HG03095 (cell line): ENCODE measurements around the gene TPM4.

ENCODE experiments used
- ATAC-seq: cut with Tn5 transposase; IDR thresholded peaks from one replicate; pipeline ENCODE4 v1.9.1; 2021; ENCODE audit warnings: moderate library complexity; ENCODE audit not compliant: unreplicated experiment

The TPM4 gene

DNA sequence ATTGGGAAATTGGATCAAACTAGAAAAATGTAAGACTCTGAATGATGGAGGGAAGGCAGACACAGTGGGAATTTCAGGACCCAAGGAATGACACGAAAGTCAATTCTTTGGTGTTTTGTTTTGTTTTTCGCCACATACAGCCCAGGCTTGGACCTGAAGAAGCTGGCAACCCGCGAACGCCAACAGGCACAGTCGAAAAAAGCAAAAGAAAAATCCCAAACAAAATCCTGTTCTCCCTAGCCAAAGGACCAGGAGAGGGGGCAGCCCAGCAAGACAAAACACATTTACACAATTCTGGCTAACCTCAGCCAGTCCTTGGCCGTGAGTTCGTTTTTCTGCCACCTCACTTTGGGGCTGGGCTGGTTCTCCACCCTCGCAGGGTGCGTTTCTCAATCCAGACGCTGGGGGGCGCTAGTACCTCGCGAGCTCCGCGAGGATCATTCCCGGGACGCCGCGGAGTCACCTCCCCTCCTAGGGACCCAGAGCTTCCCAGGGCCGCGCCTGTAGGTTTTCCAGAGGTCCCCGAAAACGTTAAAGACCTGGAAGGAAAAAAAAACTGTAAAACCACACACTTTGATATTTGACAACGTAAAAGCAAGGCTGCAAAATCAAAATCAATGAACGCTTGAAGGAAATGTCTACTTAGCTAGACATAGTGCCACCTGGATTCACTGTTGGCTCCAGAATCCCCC is 34.9 kb upstream of the TPM4 start:
- ATAC-seq, result no peak

GRCh38 chr19:16041991-16042386 is 34.3 kb upstream of the TPM4 start:
- ATAC-seq, result no peak

GRCh38 chr19:16042533-16043085 is 33.7 kb upstream of the TPM4 start:
- no peak for ATAC-seq

- ATAC-seq, result no peak
Observed at GRCh38 chr19:16043156-16043757, 33.0 kb upstream of the TPM4 start.

GRCh38 chr19:16044746-16045145 is 31.5 kb upstream of the TPM4 start:
- no peak for ATAC-seq

- ATAC-seq, result no peak
Observed at GRCh38 chr19:16045171-16045570, 31.1 kb upstream of the TPM4 start.

DNA sequence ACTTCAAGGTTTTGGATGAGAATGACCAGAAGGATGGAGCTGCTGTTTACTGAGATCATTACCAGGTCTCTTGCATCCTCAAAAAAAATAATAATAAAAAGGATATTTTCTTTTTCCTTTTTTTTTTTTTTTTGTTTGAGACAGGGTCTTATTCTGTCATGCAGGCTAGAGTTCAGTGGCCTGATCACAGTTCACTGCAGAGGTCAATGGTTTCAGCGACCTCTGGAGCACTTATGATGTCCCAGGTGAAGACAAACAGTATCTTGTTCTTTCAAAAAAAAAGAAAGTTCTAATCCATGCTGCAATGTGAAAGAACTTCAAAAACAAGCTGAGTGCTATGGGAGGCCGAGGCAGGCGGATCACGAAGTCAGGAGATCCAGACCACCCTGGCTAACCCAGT is 30.4 kb upstream of the TPM4 start:
- ATAC-seq, result no peak

DNA sequence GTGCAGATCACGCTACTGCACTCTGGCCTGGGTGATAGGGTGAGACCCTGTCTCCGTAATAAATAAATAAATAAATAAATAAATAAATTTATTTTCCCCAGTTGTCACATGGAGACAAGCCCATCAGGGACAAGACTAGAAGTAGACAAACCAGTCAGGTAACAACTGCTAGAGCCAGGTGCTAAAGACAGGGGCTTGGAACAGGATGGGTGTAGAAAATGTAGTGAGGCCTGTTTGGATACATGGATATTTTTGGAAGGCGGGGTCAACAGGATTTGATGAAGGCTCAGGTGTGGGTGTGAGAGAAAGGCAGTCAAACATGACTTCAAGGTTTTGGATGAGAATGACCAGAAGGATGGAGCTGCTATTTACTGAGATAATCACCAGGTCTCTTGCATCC is 27.7 kb upstream of the TPM4 start:
- no peak for ATAC-seq

DNA sequence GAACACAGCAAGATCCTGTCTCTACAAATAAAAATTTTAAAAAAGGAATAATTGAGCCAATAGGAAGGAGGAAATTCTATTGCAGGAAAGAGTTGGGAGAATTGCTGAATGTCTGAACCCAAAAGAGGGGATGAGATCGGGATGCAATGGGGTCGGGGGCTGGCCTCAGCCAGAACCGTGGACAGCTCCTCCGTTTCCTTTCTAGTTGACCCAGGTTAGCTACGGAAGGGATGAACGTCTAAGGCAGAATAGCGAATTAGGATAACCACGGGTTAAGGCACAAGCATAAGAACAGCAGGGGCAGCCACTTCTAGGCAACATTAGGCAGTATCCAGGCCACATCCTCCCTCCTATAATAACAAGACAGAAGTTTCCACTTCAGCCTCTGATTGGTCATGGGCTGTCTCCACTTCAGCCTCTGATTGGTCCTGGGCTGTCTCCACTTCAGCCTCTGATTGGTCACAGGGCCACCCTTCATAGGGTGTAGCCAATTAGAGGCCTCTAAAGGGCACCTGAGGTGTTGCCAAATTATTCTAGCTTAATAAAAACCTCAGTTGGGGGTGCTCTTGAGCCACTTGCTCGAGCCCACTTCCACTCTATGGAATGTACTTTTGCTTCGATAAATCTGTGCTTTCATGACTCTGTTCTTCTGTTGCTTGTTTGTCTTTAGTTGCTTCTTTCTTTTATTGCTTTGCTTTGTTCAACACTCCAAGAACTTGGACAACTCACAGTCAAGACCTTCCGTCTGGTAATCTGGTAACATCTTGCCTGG is 24.9 kb upstream of the TPM4 start:
- ATAC-seq, result no peak

- no peak for ATAC-seq
Observed at GRCh38 chr19:16052353-16052752, 23.9 kb upstream of the TPM4 start.

DNA sequence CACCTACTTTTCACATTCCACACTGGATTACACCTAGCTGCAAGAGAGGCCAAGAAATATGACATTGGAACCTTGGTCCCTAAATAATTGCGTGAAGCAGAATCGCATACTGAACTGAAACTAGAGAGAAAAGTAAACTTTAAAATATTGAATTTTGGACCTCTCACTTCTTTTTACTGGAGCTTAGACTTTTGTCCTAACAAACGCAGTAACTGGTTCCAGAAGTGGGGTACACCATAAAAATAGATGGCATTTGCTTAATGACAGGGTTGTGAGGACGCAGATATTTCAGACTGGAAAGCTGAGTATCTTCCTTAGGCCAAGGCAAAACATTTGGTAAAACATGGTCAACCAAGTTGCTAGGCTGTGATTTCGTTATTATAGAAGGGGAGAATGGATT is 19.2 kb upstream of the TPM4 start:
- no peak for ATAC-seq

GRCh38 chr19:16060294-16060693 is 16.0 kb upstream of the TPM4 start:
- ATAC-seq, result no peak

DNA sequence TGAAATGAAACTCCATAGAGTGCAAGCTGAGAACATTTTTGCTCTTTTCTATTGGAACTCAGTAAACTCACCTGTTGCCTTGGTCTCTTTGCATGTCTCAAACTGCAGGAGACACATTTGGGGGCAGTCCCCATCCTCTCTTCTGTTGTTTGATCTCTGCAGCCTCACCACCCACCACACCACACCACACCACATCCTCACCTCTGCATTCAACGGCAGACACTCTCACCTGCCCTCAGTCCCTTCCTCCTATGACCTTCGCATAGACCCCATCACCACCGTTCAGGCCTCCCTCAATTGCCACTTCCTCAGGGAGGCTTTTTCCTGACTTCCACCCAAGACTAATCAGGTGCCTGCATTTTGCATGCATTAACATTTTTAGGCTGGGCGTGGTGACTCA is 14.4 kb upstream of the TPM4 start:
- no peak for ATAC-seq

DNA sequence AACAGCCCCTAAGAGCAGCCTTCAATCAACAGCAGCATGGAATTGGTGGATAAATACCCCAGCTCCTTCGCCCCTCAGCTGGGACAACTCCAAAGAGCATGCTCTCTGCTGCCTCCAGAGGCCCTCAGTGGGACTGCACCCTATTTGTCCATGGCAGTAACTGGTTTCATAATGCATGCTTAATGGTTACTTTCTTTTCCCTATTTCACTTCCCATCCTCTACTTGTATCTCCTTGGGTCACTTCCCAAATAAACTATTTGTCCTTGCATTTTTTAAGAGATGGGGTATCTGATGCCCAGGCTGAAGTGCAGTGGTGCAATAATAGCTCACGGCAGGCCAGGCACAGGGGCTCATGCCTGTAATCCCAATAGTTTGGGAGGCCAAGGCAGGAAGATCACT is 13.5 kb upstream of the TPM4 start:
- no peak for ATAC-seq

- ATAC-seq, result no peak
Observed at GRCh38 chr19:16064209-16064889, 11.9 kb upstream of the TPM4 start.

- no peak for ATAC-seq
Observed at GRCh38 chr19:16066611-16067104, 9.6 kb upstream of the TPM4 start.

DNA sequence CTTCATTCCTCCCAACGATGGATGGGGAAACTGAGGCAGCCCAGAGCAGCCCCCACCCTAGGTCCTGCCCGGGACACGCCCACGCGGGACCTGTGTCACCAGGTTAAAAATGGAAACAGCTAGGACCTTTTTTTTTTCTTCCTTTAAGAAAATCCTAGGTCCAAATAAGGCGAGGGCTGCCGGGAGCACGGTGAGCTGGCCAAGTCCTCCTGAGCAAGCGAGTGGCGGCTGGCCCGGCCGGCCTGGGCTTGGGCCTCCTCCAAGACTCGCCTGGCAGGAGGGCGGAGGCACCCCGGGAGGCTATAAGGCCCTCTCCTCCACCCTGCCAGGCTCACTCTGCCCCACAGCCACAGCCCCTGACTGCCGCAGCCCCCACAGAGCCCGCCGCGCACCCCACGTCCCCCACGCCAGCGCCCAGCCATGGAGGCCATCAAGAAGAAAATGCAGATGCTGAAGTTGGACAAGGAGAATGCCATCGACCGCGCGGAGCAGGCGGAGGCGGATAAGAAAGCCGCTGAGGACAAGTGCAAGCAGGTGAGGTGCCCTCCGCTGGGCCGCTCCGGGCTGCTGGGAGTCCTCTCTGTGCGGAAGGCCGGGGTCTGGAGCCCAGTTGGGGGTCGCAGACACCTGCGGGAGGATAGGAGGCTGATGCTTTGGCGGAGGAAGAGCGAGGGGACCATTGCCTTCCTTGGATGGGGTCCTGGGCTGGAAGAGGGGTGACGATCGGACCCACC is 8.9 kb upstream of the TPM4 start:
- no peak for ATAC-seq

DNA sequence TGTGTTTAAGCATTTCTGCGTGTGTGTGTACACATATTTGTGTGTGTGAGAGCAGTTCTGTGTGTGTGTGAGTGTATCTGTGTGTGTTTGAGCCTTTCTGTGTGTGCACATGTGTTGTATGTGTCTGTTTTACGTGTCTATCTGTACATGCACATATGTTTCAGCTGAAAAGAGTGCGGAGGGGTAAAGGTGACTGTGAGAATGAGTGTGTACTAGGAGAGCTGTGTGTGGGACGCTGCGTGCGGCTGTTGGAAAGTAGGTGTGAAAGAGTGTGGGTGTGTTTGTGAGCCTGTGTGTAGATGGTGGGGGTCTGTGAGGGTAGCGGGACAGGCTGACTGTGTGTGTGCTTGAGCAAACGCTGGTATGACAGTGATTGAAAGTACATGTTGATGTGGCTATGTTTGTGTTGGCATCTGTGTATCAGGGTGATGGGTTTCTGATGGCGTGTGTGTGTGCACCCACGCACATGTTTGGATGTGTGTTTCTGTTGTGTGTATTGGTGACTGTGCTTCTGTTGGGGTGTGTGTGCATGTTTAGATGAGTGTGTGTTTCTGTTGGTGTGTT is 7.5 kb upstream of the TPM4 start:
- no peak for ATAC-seq

DNA sequence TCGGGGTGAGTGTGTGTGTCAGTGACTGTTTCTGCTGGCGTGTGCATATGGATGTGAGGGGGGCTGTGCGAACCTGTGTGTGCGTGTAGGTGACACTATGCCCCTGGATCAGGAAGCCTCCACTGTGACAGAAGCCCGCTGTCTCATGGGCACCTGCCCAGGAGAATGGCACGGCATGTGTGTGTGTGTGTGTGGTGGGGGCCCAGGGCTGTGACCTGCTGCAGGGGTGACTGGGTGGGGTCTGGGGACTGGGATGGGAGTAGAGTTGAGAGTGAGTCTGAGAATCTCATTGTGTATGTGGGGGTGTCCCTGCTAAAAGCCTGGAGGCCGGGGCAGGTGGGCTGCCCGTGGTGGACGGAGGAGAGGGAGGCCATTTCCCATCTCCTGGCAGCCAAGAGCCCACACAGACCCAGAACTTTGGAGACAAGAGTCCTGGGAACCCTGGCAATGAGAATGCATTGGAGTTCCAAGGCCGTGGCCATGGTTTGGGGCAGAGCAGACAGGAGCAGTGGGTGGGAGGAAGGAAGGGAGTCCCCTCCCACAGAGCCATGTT is 6.4 kb upstream of the TPM4 start:
- ATAC-seq, result no peak
